ENCODE results near the gene YARS1. TPM values are rescaled to one million over a fixed set of nuclear protein-coding genes. Genes with fewer than 3 reads are reported as not detected.

Gene YARS1
- total and polyA plus RNA-seq, 2 experiments from 2014 or later = 134 to 182 TPM

GRCh38 chr1:32765570-32766327, 51.4 kb downstream of the YARS1 start:
- Mint-ChIP-seq H3K27ac (peak overlapping the region; percentile 28), H3K27me3 (ENCODE audit: insufficient read depth, low read depth, poor library complexity) (peaks cover 11% of the 10 kb centered on the region), H3K36me3 (ENCODE audit: low read depth) (peaks cover 41% of the 10 kb centered on the region), H3K4me3 (peak overlapping the region; percentile 62), H3K9me3 (no peaks in the 10 kb centered on the region; the same call in 2 of the 3 replicates), H3K4me1 (peaks cover 56% of the 10 kb centered on the region)
- H2AFZ ChIP-seq = no peak overlapping the region
- 0 out of 2 replicates have a peak, but pooled peaks cover 9% of the 10 kb centered on the region for H3K36me3 ChIP-seq (ENCODE audit: insufficient read depth)
- peak overlapping the region; percentile 98 for H3K27ac ChIP-seq (ENCODE audit: low read depth)
- H3K9me2 ChIP-seq (ENCODE audit: insufficient read depth) = no peaks in the 10 kb centered on the region
- H3K79me2 ChIP-seq (replicated peaks; ENCODE audit: insufficient read depth) = peaks cover 69% of the 10 kb centered on the region
- TF ChIP-seq POLR2AphosphoS5 (IDR thresholded peaks at IDR 0.05; ENCODE audit: low read depth) (peak; percentile 59; the same call in 1 of the 2 replicates), STAT1 (IDR thresholded peaks at IDR 0.05; ENCODE audit: unreplicated experiment) (no peak), EZH2 (IDR thresholded peaks at IDR 0.05; ENCODE audit: low read depth, unreplicated experiment) (no peak)
- H3F3A ChIP-seq (replicated peaks; ENCODE audit: low read depth) = peaks cover 28% of the 10 kb centered on the region
- DNase-seq (ENCODE audit: low spot score) (peak; percentile 86), ATAC-seq (peak; percentile 58)
- peaks cover 19% of the 10 kb centered on the region for H4K20me1 ChIP-seq (replicated peaks; ENCODE audit: insufficient read depth)
- H3K4me2 ChIP-seq = peak overlapping the region; percentile 99
- H3K27me3 ChIP-seq (ENCODE audit: insufficient read depth) = no peaks in the 10 kb centered on the region
- H3K4me1 ChIP-seq (ENCODE audit: insufficient read depth) = peaks cover 58% of the 10 kb centered on the region
- H3K4me3 ChIP-seq = peak overlapping the region; percentile 64

DNA sequence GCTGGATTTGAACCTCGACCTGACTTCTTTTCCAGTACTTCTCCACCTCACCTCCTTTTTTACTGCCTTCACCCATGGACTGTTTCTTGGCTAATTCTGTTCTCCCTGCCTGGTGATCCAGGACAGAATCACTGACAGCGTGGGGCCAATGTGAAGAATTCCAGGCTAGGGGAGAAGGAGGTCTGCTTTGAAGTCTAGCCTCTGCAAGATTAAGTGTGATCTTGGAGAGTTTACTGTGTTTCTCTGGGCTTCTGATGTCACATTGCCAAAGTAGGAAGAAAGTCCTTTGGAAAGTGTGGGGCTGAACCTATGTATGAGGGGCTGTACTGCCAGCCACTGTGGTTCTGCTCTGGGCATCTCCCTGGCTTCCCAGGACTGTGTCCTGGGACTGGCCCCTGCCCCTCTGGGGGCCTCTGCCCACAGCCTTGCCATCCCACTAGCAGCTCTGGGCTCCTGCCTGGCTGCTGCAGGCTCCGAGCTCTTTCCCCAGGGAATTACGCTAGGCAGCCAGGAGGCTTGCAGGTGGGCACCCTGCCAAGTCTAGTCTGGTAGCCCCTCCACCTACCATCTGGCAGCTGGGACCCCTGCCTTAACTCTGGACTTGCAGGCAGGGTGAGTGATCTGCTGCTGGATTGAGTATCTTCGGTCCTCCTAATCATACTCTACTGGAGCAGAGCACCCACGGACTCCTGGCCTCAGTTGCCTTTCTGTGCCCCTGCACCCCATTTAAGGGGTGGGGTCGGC, 52.2 kb downstream of the YARS1 start:
- peak overlapping the region; percentile 64 for H3K4me3 ChIP-seq
- H3K9me3 Mint-ChIP-seq = no peaks in the 10 kb centered on the region; the same call in 2 of the 3 replicates
- peak; percentile 2 for ATAC-seq
- TF ChIP-seq NANOG (IDR thresholded peaks at IDR 0.05; ENCODE audit: borderline replicate concordance) = no peak
- no peak for TF ChIP-seq JUNB (IDR thresholded peaks at IDR 0.05; ENCODE audit: unreplicated experiment)
- TF ChIP-seq EZH2 (IDR thresholded peaks at IDR 0.05; ENCODE audit: low read depth, unreplicated experiment) = no peak
- no peak for TF ChIP-seq POLR2AphosphoS5 (IDR thresholded peaks at IDR 0.05; ENCODE audit: low read depth)
- no peak for TF ChIP-seq STAT1 (IDR thresholded peaks at IDR 0.05; ENCODE audit: unreplicated experiment)
- TF ChIP-seq ZNF331 (CRISPR knock-in tag; IDR thresholded peaks at IDR 0.05; ENCODE audit: low read depth) = no peak
- TF ChIP-seq EZH2phosphoT487 (IDR thresholded peaks at IDR 0.05; ENCODE audit: unreplicated experiment) = no peak
- TF ChIP-seq ZNF114 (CRISPR knock-in tag; IDR thresholded peaks at IDR 0.05) = no peak
- no peak for TF ChIP-seq CREB1 (CRISPR knock-in tag; IDR thresholded peaks at IDR 0.05; ENCODE audit: low read depth)
- TF ChIP-seq ZNF462 (CRISPR knock-in tag; IDR thresholded peaks at IDR 0.05) = no peak

More for the DNA sequence above, 52.2 kb downstream of the YARS1 start:
- H3K27ac ChIP-seq (ENCODE audit: low read depth) = peak overlapping the region; percentile 98
- no peaks in the 10 kb centered on the region for H3K9me2 ChIP-seq (ENCODE audit: insufficient read depth)
- Mint-ChIP-seq H3K4me3 (peak overlapping the region; percentile 62), H3K4me1 (peaks cover 58% of the 10 kb centered on the region), H3K27ac (peak overlapping the region; percentile 28; the same call in 1 of the 2 replicates), H3K27me3 (ENCODE audit: insufficient read depth, low read depth, poor library complexity) (peaks cover 14% of the 10 kb centered on the region), H3K36me3 (ENCODE audit: low read depth) (peaks cover 37% of the 10 kb centered on the region)
- H3K27me3 ChIP-seq (ENCODE audit: insufficient read depth) = no peaks in the 10 kb centered on the region
- peak overlapping the region; percentile 99 for H3K4me2 ChIP-seq
- H3K4me1 ChIP-seq (ENCODE audit: insufficient read depth) = peaks cover 58% of the 10 kb centered on the region
- H3K36me3 ChIP-seq (ENCODE audit: insufficient read depth) = 0 out of 2 replicates have a peak, but pooled peaks cover 9% of the 10 kb centered on the region
- DNase-seq (ENCODE audit: low spot score) = no peak
- H2AFZ ChIP-seq = no peak overlapping the region
- H3K79me2 ChIP-seq (replicated peaks; ENCODE audit: insufficient read depth) = peaks cover 69% of the 10 kb centered on the region
- peaks cover 32% of the 10 kb centered on the region for H3F3A ChIP-seq (replicated peaks; ENCODE audit: low read depth)
- H4K20me1 ChIP-seq (replicated peaks; ENCODE audit: insufficient read depth) = peaks cover 19% of the 10 kb centered on the region
